AML-193 (cell line): ENCODE measurements around the gene NID1.
"Not testable (repeated sequence)": the region's sequence is repeated elsewhere in the genome, so short reads cannot be mapped to it uniquely, and the experiment has no call there.

Experiments used
- DNase-seq, 2 experiments: peaks; one replicate each; lab custom pipeline; 2025; lab: John Stamatoyannopoulos, UW

Gene NID1

GRCh38 chr1:236030534-236030933, 34.4 kb downstream of the NID1 start:
- DNase-seq = no peak

GRCh38 chr1:236029428-236029940, 35.4 kb downstream of the NID1 start:
- no peak for DNase-seq

- no peak for DNase-seq
Measured at GRCh38 chr1:236027104-236027503, 37.8 kb downstream of the NID1 start.

- no peak for DNase-seq
Measured at GRCh38 chr1:236025836-236026235, 39.1 kb downstream of the NID1 start.

GRCh38 chr1:236024641-236025040, 40.2 kb downstream of the NID1 start:
- no peak for DNase-seq

GRCh38 chr1:236023926-236024565, 40.8 kb downstream of the NID1 start:
- no peak for DNase-seq

GRCh38 chr1:236021424-236022135, 43.3 kb downstream of the NID1 start:
- DNase-seq = no peak

- DNase-seq = no peak
Measured at GRCh38 chr1:236020359-236021219, 44.3 kb downstream of the NID1 start.

GRCh38 chr1:236018885-236019453, 45.9 kb downstream of the NID1 start:
- DNase-seq = no peak

GRCh38 chr1:236016782-236017400, 48.0 kb downstream of the NID1 start:
- DNase-seq = no peak

GRCh38 chr1:236016083-236016482, 48.8 kb downstream of the NID1 start:
- no peak for DNase-seq

GRCh38 chr1:236015539-236015938, 49.4 kb downstream of the NID1 start:
- DNase-seq = no peak

GRCh38 chr1:236013330-236013729, 51.6 kb downstream of the NID1 start:
- DNase-seq = no peak

- no peak for DNase-seq
Measured at GRCh38 chr1:236011641-236012040, 53.2 kb downstream of the NID1 start.

GRCh38 chr1:236010443-236010842, 54.4 kb downstream of the NID1 start:
- DNase-seq = no peak

GRCh38 chr1:236009857-236010256, 55.0 kb downstream of the NID1 start:
- DNase-seq = no peak

- DNase-seq = no peak
Measured at GRCh38 chr1:236009191-236009590, 55.7 kb downstream of the NID1 start.

GRCh38 chr1:236007781-236008180, 57.1 kb downstream of the NID1 start:
- DNase-seq = no peak

- not testable (repeated sequence) for DNase-seq
Measured at GRCh38 chr1:236003058-236003457, 61.8 kb downstream of the NID1 start.

- no peak for DNase-seq
Measured at GRCh38 chr1:236002572-236002971, 62.3 kb downstream of the NID1 start.

- no peak for DNase-seq
Measured at GRCh38 chr1:236002025-236002390, 62.9 kb downstream of the NID1 start.

- DNase-seq = no peak
Measured at GRCh38 chr1:236000781-236001180, 64.1 kb downstream of the NID1 start.
